H1 (cell line): Measurements from ENCODE around the gene PRDM15. TPM values are rescaled to one million over a fixed set of nuclear protein-coding genes. Genes with fewer than 3 reads are reported as not detected.

ENCODE experiments used
- CTCF ChIA-PET: fragments of 300-600 bp; sonication (Branson Sonifier 250); formaldehyde crosslinking; loops from one replicate; lab custom pipeline; 2021; ENCODE audit not compliant: partially characterized antibody; lab: Charles Lee
- POLR2A ChIA-PET: fragments of 300-600 bp; sonication (Branson Sonifier 250); formaldehyde crosslinking; loops from one replicate; lab custom pipeline; 2021; ENCODE audit warnings: inconsistent platforms; ENCODE audit not compliant: partially characterized antibody; lab: Charles Lee
- DNase-seq, 2 experiments: peaks; one replicate each; pipeline versions ENCODE4 v3.0.0 to v3.0.0-alpha.2; 2010 to 2022; ENCODE audit warnings: low spot score in 2 of 2, low read depth in 1 of 2, mixed read lengths in 1 of 2
- FAIRE-seq: peaks from 2 replicates; lab custom pipeline; 2011; peaks lifted over from hg19 to GRCh38; lab: Jason Lieb, UNC
- H2AFZ ChIP-seq: 2 replicates; pipeline ENCODE4 v1.8.1; 2012; ENCODE audit warnings: low read length, inconsistent platforms
- H2AK5ac ChIP-seq: 2 replicates; pipeline ENCODE4 v1.6.1; 2013; ENCODE audit warnings: low read depth, low read length
- H2BK120ac ChIP-seq: replicated peaks from 2 replicates; pipeline ENCODE3; 2013; ENCODE audit warnings: low read depth, low read length, inconsistent platforms
- H2BK12ac ChIP-seq: 2 replicates; pipeline ENCODE4 v1.6.1; 2013; ENCODE audit warnings: low read depth, low read length
- H2BK15ac ChIP-seq: 2 replicates; pipeline ENCODE4 v1.6.1; 2013; ENCODE audit warnings: low read length
- H2BK20ac ChIP-seq: 2 replicates; pipeline ENCODE4 v1.6.1; 2013; ENCODE audit warnings: low read length
- H2BK5ac ChIP-seq: 2 replicates; pipeline ENCODE4 v1.6.1; 2013; ENCODE audit warnings: low read depth, low read length
- H3K14ac ChIP-seq: 2 replicates; pipeline ENCODE4 v1.6.1; 2013; ENCODE audit warnings: inconsistent platforms; ENCODE audit not compliant: insufficient read length
- H3K18ac ChIP-seq: 2 replicates; pipeline ENCODE4 v1.6.1; 2013; ENCODE audit warnings: low read length; ENCODE audit errors: extremely low read depth
- H3K23ac ChIP-seq: 2 replicates; pipeline ENCODE4 v1.6.1; 2013; ENCODE audit warnings: inconsistent platforms; ENCODE audit not compliant: insufficient read length
- H3K23me2 ChIP-seq: 2 replicates; pipeline ENCODE4 v1.6.1; 2013; ENCODE audit warnings: low read depth, low read length
- H3K27ac ChIP-seq: 2 replicates; pipeline ENCODE4 v1.6.1; 2011; ENCODE audit warnings: low read depth, low read length, inconsistent platforms
- H3K27me3 ChIP-seq, 4 experiments: replicated peaks in 1 of 4; 1 replicate in 1 of 4; 2 replicates in 3 of 4; pipeline versions ENCODE4 v1.6.1 to v1.8.1; 2011 to 2013; ENCODE audit warnings: low read length in 3 of 4, mild to moderate bottlenecking in 3 of 4, inconsistent platforms in 2 of 4, mixed read lengths in 2 of 4, moderate library complexity in 1 of 4; ENCODE audit not compliant: control insufficient read depth in 3 of 4, insufficient read depth in 3 of 4; ENCODE audit errors: extremely low read depth in 1 of 4
- H3K36me3 ChIP-seq, 4 experiments: 2 replicates each; pipeline versions ENCODE4 v1.6.1 to v1.8.1; 2011 to 2013; ENCODE audit warnings: mild to moderate bottlenecking in 4 of 4, low read length in 3 of 4, moderate library complexity in 2 of 4, control low read depth in 1 of 4, inconsistent platforms in 1 of 4; ENCODE audit not compliant: insufficient read depth in 4 of 4, control insufficient read depth in 2 of 4
- H3K4ac ChIP-seq: replicated peaks from 2 replicates; pipeline ENCODE3; 2013; ENCODE audit warnings: low read length, low read depth, mixed read lengths, inconsistent platforms; ENCODE audit not compliant: insufficient read length
- H3K4me1 ChIP-seq, 4 experiments: replicated peaks in 1 of 4; 1 replicate in 1 of 4; 2 replicates in 3 of 4; pipeline versions ENCODE4 v1.6.1 to v1.8.1; 2011 to 2013; ENCODE audit warnings: low read length in 3 of 4, inconsistent platforms in 2 of 4, mixed read lengths in 1 of 4; ENCODE audit not compliant: insufficient read depth in 4 of 4, control insufficient read depth in 3 of 4
- H3K4me2 ChIP-seq, 2 experiments: 2 replicates each; pipeline versions ENCODE4 v1.6.1 to v1.8.1; 2011 to 2013; ENCODE audit warnings: low read depth in 2 of 2, low read length in 2 of 2, control low read depth in 1 of 2, inconsistent platforms in 1 of 2, mild to moderate bottlenecking in 1 of 2; ENCODE audit not compliant: insufficient read depth in 1 of 2
- H3K4me3 ChIP-seq, 4 experiments: fragments of 200-600, 300-600 bp in 1 of 4; sonication (generic), shearing (Covaris generic), sonication (Bioruptor Twin) in 1 of 4; 2 replicates each; pipeline versions ENCODE4 v1.5.1 to v1.8.1; 2011 to 2016; ENCODE audit warnings: low read length in 4 of 4, low read depth in 3 of 4, control low read depth in 2 of 4, inconsistent platforms in 2 of 4, mild to moderate bottlenecking in 2 of 4, mixed read lengths in 1 of 4, moderate library complexity in 1 of 4; ENCODE audit not compliant: insufficient read depth in 2 of 4; ENCODE audit errors: extremely low read depth in 1 of 4
- H3K56ac ChIP-seq: replicated peaks from 2 replicates; pipeline ENCODE3; 2013; ENCODE audit warnings: low read depth, mild to moderate bottlenecking, mixed read lengths, low read length, inconsistent platforms; ENCODE audit not compliant: insufficient read length
- H3K79me1 ChIP-seq: 2 replicates; pipeline ENCODE4 v1.6.1; 2013; ENCODE audit warnings: low read depth, low read length, control low read depth
- H3K79me2 ChIP-seq, 2 experiments: 2 replicates each; pipeline versions ENCODE4 v1.6.1 to v1.8.1; 2012 to 2013; ENCODE audit warnings: low read length in 2 of 2, mild to moderate bottlenecking in 2 of 2, inconsistent platforms in 1 of 2; ENCODE audit not compliant: insufficient read depth in 2 of 2, control insufficient read depth in 1 of 2
- H3K9ac ChIP-seq, 4 experiments: replicated peaks in 1 of 4; 1 replicate in 1 of 4; 2 replicates in 3 of 4; pipeline versions ENCODE4 v1.6.1 to v1.8.1; 2011 to 2013; ENCODE audit warnings: low read depth in 3 of 4, low read length in 3 of 4, control low read depth in 2 of 4, mild to moderate bottlenecking in 2 of 4, moderate library complexity in 2 of 4, inconsistent platforms in 1 of 4; ENCODE audit errors: extremely low read depth in 1 of 4
- H3K9me3 ChIP-seq, 2 experiments: 2 replicates each; pipeline versions ENCODE4 v1.6.1 to v1.8.1; 2012 to 2013; ENCODE audit warnings: mild to moderate bottlenecking in 2 of 2, moderate library complexity in 2 of 2, control low read depth in 1 of 2, inconsistent platforms in 1 of 2, low read depth in 1 of 2, low read length in 1 of 2, mixed read lengths in 1 of 2; ENCODE audit not compliant: insufficient read depth in 2 of 2
- H4K20me1 ChIP-seq, 2 experiments: replicated peaks in 1 of 2; 2 replicates each; pipeline versions ENCODE3 to v1.8.1; 2011 to 2013; ENCODE audit warnings: inconsistent platforms in 2 of 2, low read length in 2 of 2, mild to moderate bottlenecking in 1 of 2; ENCODE audit not compliant: insufficient read depth in 2 of 2, control insufficient read depth in 1 of 2
- H4K5ac ChIP-seq: 2 replicates; pipeline ENCODE4 v1.6.1; 2013; ENCODE audit warnings: low read length, low read depth, mixed read lengths, inconsistent platforms; ENCODE audit not compliant: insufficient read length
- H4K8ac ChIP-seq: 2 replicates; pipeline ENCODE4 v1.8.0; 2013; ENCODE audit warnings: mild to moderate bottlenecking, moderate library complexity, low read length, inconsistent platforms; ENCODE audit not compliant: insufficient read depth; ENCODE audit errors: extremely low read depth
- H4K91ac ChIP-seq: replicated peaks from 2 replicates; pipeline ENCODE3; 2013; ENCODE audit warnings: low read length, mixed read lengths, inconsistent platforms; ENCODE audit not compliant: insufficient read length
- EGR1 ChIP-seq: IDR thresholded peaks from 2 replicates; pipeline ENCODE4 v1.6.1; 2011; ENCODE audit warnings: low read depth, low read length, borderline replicate concordance
- EZH2 ChIP-seq: fragments of 200-600 bp; sonication (generic); IDR thresholded peaks from 2 replicates; pipeline ENCODE4 v1.7.1; 2012; ENCODE audit warnings: low read depth, mild to moderate bottlenecking, moderate library complexity, low read length, inconsistent platforms; ENCODE audit not compliant: severe bottlenecking
- KDM1A ChIP-seq: fragments of 200-600, 300-600 bp; sonication (generic); IDR thresholded peaks from 2 replicates; pipeline ENCODE4 v1.7.1; 2016; ENCODE audit warnings: mild to moderate bottlenecking, low read length, borderline replicate concordance
- RFX5 ChIP-seq: IDR thresholded peaks from 2 replicates; pipeline ENCODE4 v1.6.1; 2011; ENCODE audit warnings: low read depth, low read length, improper control_type of control experiment, borderline replicate concordance
- RNF2 ChIP-seq: fragments of 200-900, 300-1000 bp; sonication (generic); IDR thresholded peaks from 2 replicates; pipeline ENCODE4 v1.7.1; 2016; ENCODE audit warnings: borderline replicate concordance, low read depth, mild to moderate bottlenecking, antibody characterized with exemption, low read length; ENCODE audit not compliant: poor library complexity, severe bottlenecking; ENCODE audit errors: missing control alignments
- YY1 ChIP-seq: IDR thresholded peaks from 2 replicates; pipeline ENCODE4 v1.6.1; 2011; ENCODE audit warnings: low read depth, mild to moderate bottlenecking, low read length
- WGBS, 2 experiments: shearing (Covaris generic) in 1 of 2; methylation state at CpG; one replicate each; pipeline versions ENCODE4 v1.1.6 to v1.1.7; 2013 to 2015; ENCODE audit warnings: low lambda C conversion rate in 2 of 2, mixed read lengths in 2 of 2, inconsistent platforms in 1 of 2, low coverage in 1 of 2, missing lambda C conversion rate in 1 of 2; ENCODE audit not compliant: insufficient replicate concordance in 2 of 2, insufficient coverage in 1 of 2, insufficient read length in 1 of 2; ENCODE audit errors: extremely low coverage in 1 of 2, missing lambda C conversion rate in 1 of 2; 5-methylcytosine and 5-hydroxymethylcytosine counted together
- polyA plus RNA-seq, 7 experiments: library from polyadenylated mRNA; depleted of rRNA in 3 of 7; stranded (reverse) in 5 of 7; unstranded in 2 of 7; fragments of >200 nt in 5 of 7; fragments of 200-250 nt in 2 of 7; gene quantifications; 1 replicate in 5 of 7; 2 replicates in 1 of 7; 4 replicates in 1 of 7; pipeline versions ENCODE4 v1.2.1 to v1.2.3, GENCODE V29; 2011 to 2013; ENCODE audit warnings: missing spikeins in 2 of 7, mixed read lengths in 2 of 7
- total RNA-seq: library from RNA; stranded (reverse); fragmentation: NEBNext Ultra II Directional; extraction: Animal tissue kit (Norgen Biotek cat#: 25700); gene quantifications from 2 replicates; pipeline ENCODE4 v1.2.1, GENCODE V29; 2021

Gene PRDM15
- total and polyA plus RNA-seq, 2 of the 8 experiments (the other 6 are each of a cell fraction or from before 2014, with no cell fraction given): 9.7 to 10.5 TPM

DNA sequence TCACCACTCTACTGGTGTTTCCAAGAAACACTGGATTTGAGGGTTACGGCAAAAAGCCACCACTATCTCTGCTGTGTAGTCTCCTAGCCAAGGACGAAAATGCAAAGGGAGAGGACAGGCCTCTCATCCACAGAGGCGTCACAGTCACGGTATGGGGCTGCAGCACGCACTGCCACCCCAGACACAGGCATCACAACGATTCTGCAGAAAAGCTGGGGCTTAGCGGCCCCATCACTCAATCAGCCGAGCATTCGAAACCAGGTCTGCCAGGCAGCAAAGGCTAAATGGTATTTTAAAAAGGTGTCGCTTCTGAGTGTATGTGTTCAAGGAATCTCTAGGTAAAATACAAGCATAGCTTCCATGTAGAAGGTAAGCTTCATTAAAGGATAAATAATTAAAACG is 113.7 kb downstream of the PRDM15 start:
- no peak for DNase-seq
- Histone ChIP-seq H3K23me2 (peaks cover 31% of the 10 kb centered on the region), H4K91ac (no peak overlapping the region), H2BK20ac (peak overlapping the region; percentile 55; the same call in 1 of the 2 replicates), H2BK15ac (peak overlapping the region; percentile 93; the same call in 1 of the 2 replicates), H4K5ac (no peak overlapping the region), H3K4me3 (peak overlapping the region; percentile 37 to 73 (median 45); a peak in 5 of 8 replicates), H3K4me1 (peaks cover 27 to 49% (median 38%) of the 10 kb centered on the region in 4 experiments), H3K36me3 (no peaks in the 10 kb centered on the region), H3K56ac (no peak overlapping the region), H3K27me3 (peaks cover 31 to 84% (median 76%) of the 10 kb centered on the region in 4 experiments), H3K14ac (no peak overlapping the region), H4K20me1 (peaks cover 5 to 10% of the 10 kb centered on the region in 2 experiments), H3K4ac (no peak overlapping the region), H3K4me2 (peak overlapping the region; percentile 78 to 94; a peak in 3 of 4 replicates), H3K79me1 (no peaks in the 10 kb centered on the region), H2BK120ac (no peak overlapping the region), H3K18ac (0 out of 2 replicates have a peak overlapping the region, but pooled peaks have one; percentile 38), H2AK5ac (peak overlapping the region; percentile 68), H3K9me3 (no peaks in the 10 kb centered on the region), H3K27ac (no peak overlapping the region), H4K8ac (no peak overlapping the region), H3K23ac (no peak overlapping the region), H3K79me2 (peaks cover 0 to 21% of the 10 kb centered on the region in 2 experiments; a peak in 3 of 4 replicates), H2BK5ac (no peak overlapping the region), H2BK12ac (peak overlapping the region; percentile 72), H2AFZ (no peak overlapping the region), H3K9ac (no peak overlapping the region)
- WGBS, 2 experiments: 44% methylated on average over 11 of the region's 11 CpGs; no CpG with 5 or more reads in 1 of the 2 experiments
- ChIA-PET CTCF (interaction anchor here (1.4 to 9.1 kb wide), 5 partner anchors 9 to 153 kb away, joined by 4 to 71 read pairs (median 9); no protein-coding TSS in a partner anchor), POLR2A (interaction anchor here (1.3 to 3.1 kb wide), 3 partner anchors 10 to 13 kb away, joined by 3 to 10 read pairs (median 4); no protein-coding TSS in a partner anchor)
- TF ChIP-seq YY1 (no peak), RNF2 (peak; percentile 20), KDM1A (no peak), RFX5 (no peak), EGR1 (no peak), EZH2 (peak; percentile 6)
- FAIRE-seq: no peak
